GM19328 (cell line): Measurements from ENCODE around the gene BTBD9.

Experiments used
- ATAC-seq: cut with Tn5 transposase; IDR thresholded peaks from one replicate; pipeline ENCODE4 v1.9.1; 2021; ENCODE audit warnings: mild to moderate bottlenecking, moderate library complexity; ENCODE audit not compliant: unreplicated experiment

The BTBD9 gene

GRCh38 chr6:38310061-38310460 is 329.7 kb downstream of the BTBD9 start:
- ATAC-seq = no peak

- ATAC-seq = peak; percentile 71
Measured at GRCh38 chr6:38307740-38308139, 332.0 kb downstream of the BTBD9 start.

- no peak for ATAC-seq
Measured at GRCh38 chr6:38306931-38307330, 332.8 kb downstream of the BTBD9 start.

- no peak for ATAC-seq
Measured at GRCh38 chr6:38305995-38306681, 333.6 kb downstream of the BTBD9 start.

- ATAC-seq = no peak
Measured at GRCh38 chr6:38302838-38303237, 336.9 kb downstream of the BTBD9 start.

GRCh38 chr6:38302081-38302480 is 337.6 kb downstream of the BTBD9 start:
- no peak for ATAC-seq

- no peak for ATAC-seq
Measured at GRCh38 chr6:38290133-38290799, 349.5 kb downstream of the BTBD9 start.

- no peak for ATAC-seq
Measured at GRCh38 chr6:38287487-38287886, 352.2 kb downstream of the BTBD9 start.

GRCh38 chr6:38284802-38285394 is 354.8 kb downstream of the BTBD9 start:
- no peak for ATAC-seq

- no peak for ATAC-seq
Measured at GRCh38 chr6:38283734-38284362, 355.9 kb downstream of the BTBD9 start.

GRCh38 chr6:38282911-38283310 is 356.8 kb downstream of the BTBD9 start:
- no peak for ATAC-seq

- ATAC-seq = no peak
Measured at GRCh38 chr6:38281126-38281525, 358.6 kb downstream of the BTBD9 start.

- ATAC-seq = no peak
Measured at GRCh38 chr6:38279963-38280588, 359.7 kb downstream of the BTBD9 start.

GRCh38 chr6:38279423-38279822 is 360.3 kb downstream of the BTBD9 start:
- ATAC-seq = no peak

- no peak for ATAC-seq
Measured at GRCh38 chr6:38273325-38273724, 366.4 kb downstream of the BTBD9 start.

- no peak for ATAC-seq
Measured at GRCh38 chr6:38272222-38272621, 367.5 kb downstream of the BTBD9 start.

GRCh38 chr6:38271081-38271480 is 368.6 kb downstream of the BTBD9 start:
- ATAC-seq = no peak

- ATAC-seq = no peak
Measured at GRCh38 chr6:38270367-38270766, 369.4 kb downstream of the BTBD9 start.

GRCh38 chr6:38269461-38270172 is 370.1 kb downstream of the BTBD9 start:
- ATAC-seq = no peak

GRCh38 chr6:38268342-38268741 is 371.4 kb downstream of the BTBD9 start:
- ATAC-seq = no peak

GRCh38 chr6:38266921-38267354 is 372.8 kb downstream of the BTBD9 start:
- no peak for ATAC-seq
